GM12892 (cell line): ENCODE data around the gene PCA3.

Experiments used
- POLR2A ChIP-seq: IDR thresholded peaks from 2 replicates; pipeline ENCODE4 v1.6.1; 2011; ENCODE audit warnings: low read depth, low read length, control low read depth
- POLR2AphosphoS5 ChIP-seq: IDR thresholded peaks from 2 replicates; pipeline ENCODE4 v1.6.1; 2011; ENCODE audit warnings: low read depth, low read length, control low read depth
- TAF1 ChIP-seq: IDR thresholded peaks from 2 replicates; pipeline ENCODE4 v1.6.1; 2011; ENCODE audit warnings: low read depth, mild to moderate bottlenecking, control low read depth, low read length, borderline replicate concordance

GRCh38 chr9:76817489-76817888, 53.3 kb downstream of the PCA3 start:
- TF ChIP-seq POLR2AphosphoS5 (no peak), POLR2A (no peak), TAF1 (no peak)
